Small intestine (tissue), 7 donors: Measurements from ENCODE around the gene NCOA3. TPM values are rescaled to one million over a fixed set of nuclear protein-coding genes. Genes with fewer than 3 reads are reported as not detected.

Experiments used
- DNase-seq, 2 donors: peaks; one replicate each; pipeline versions ENCODE4 v3.0.0 to v3.0.0-alpha.2; 2013
- FAIRE-seq: peaks from 2 replicates; lab custom pipeline; 2012; peaks lifted over from hg19 to GRCh38; lab: Jason Lieb, UNC
- H3K27ac ChIP-seq, 3 donors: one replicate each; pipeline ENCODE4 v1.5.1; 2013; ENCODE audit warnings: low read length in 2 of 3, mild to moderate bottlenecking in 2 of 3, control low read depth in 1 of 3, inconsistent platforms in 1 of 3, low read depth in 1 of 3, moderate library complexity in 1 of 3
- H3K27me3 ChIP-seq, 3 donors: one replicate each; pipeline ENCODE4 v1.6.1; 2013; ENCODE audit warnings: low read length in 3 of 3, inconsistent platforms in 1 of 3; ENCODE audit not compliant: control insufficient read depth in 3 of 3, insufficient read depth in 3 of 3
- H3K36me3 ChIP-seq, 3 donors: one replicate each; pipeline ENCODE4 v1.6.1; 2013; ENCODE audit warnings: low read length in 3 of 3, inconsistent platforms in 1 of 3, low read depth in 1 of 3, mild to moderate bottlenecking in 1 of 3, moderate library complexity in 1 of 3; ENCODE audit not compliant: control insufficient read depth in 3 of 3, insufficient read depth in 2 of 3
- H3K4me1 ChIP-seq, 3 donors: one replicate each; pipeline ENCODE4 v1.6.1; 2013; ENCODE audit warnings: low read length in 2 of 3, inconsistent platforms in 1 of 3, low read depth in 1 of 3, mild to moderate bottlenecking in 1 of 3, moderate library complexity in 1 of 3; ENCODE audit not compliant: control insufficient read depth in 3 of 3, insufficient read depth in 2 of 3
- H3K4me3 ChIP-seq, 3 donors: one replicate each; pipeline ENCODE4 v1.5.1; 2013; ENCODE audit warnings: low read length in 3 of 3, control low read depth in 1 of 3, inconsistent platforms in 1 of 3, low read depth in 1 of 3, mild to moderate bottlenecking in 1 of 3, moderate library complexity in 1 of 3
- H3K9me3 ChIP-seq, 2 donors: one replicate each; pipeline ENCODE4 v1.6.1; 2013; ENCODE audit warnings: low read depth in 1 of 2, low read length in 1 of 2; ENCODE audit not compliant: control insufficient read depth in 2 of 2, insufficient read depth in 1 of 2
- WGBS, 3 donors: extraction: QIAGEN DNeasy Blood & Tissue Kit; methylation state at CpG; one replicate each; pipeline ENCODE4 v1.1.7; 2013; 5-methylcytosine and 5-hydroxymethylcytosine counted together
- polyA plus RNA-seq, 4 donors: library from polyadenylated mRNA; stranded (reverse) in 3 of 4; unstranded in 1 of 4; fragments of 200-250 nt in 3 of 4; fragments of 120-200 nt in 1 of 4; gene quantifications; one replicate each; pipeline versions ENCODE4 v1.2.1 to v1.2.3, GENCODE V29; 2013
- donor health status: healthy with polysubstance abuse.
- donor health status: control.
- donor health status: control.
- donor health status: Bipolar disorder and iron deficiency.
- donor health status: healthy.

The NCOA3 gene
- polyA plus RNA-seq, 4 donors, result 3.4 to 14.9 (median 5.1) TPM

DNA sequence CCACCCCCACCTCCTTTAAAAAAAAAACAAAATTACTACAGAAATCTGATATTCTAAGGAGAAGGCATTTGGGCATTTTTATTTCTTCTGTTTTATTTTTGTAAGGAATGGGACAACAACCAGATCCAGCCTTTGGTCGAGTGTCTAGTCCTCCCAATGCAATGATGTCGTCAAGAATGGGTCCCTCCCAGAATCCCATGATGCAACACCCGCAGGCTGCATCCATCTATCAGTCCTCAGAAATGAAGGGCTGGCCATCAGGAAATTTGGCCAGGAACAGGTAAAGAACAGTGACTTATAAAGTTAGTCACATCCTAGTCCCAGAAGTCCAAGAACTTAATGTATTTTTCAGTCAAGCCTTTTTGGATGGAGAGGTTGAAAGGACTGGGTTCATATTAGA, 150.6 kb downstream of the NCOA3 start:
- Histone ChIP-seq H3K4me1 (no peaks in the 10 kb centered on the region), H3K4me3 (no peak overlapping the region), H3K27me3 (no peaks in the 10 kb centered on the region), H3K9me3 (no peaks in the 10 kb centered on the region), H3K36me3 (peaks cover 9 to 24% (median 21%) of the 10 kb centered on the region in 3 donors), H3K27ac (no peak overlapping the region)
- FAIRE-seq (no peak), DNase-seq (no peak)
- WGBS, 3 donors, result 78 to 85% (median 79%) methylated on average over 3 of the region's 3 CpGs

DNA sequence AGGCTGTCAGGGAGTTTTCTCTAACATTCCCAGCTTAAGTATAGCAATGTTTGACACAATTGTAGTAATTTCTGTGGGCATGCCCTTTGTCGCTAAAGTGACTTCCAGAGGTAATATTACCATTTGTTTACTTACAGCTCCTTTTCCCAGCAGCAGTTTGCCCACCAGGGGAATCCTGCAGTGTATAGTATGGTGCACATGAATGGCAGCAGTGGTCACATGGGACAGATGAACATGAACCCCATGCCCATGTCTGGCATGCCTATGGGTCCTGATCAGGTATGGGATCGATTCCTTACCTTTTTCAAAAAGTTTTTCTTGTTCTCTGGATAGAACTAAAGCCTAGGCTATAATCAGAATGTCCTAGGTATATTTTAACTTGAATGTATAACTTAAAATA, 151.1 kb downstream of the NCOA3 start:
- DNase-seq, result no peak
- Histone ChIP-seq H3K27me3 (no peaks in the 10 kb centered on the region), H3K4me1 (no peaks in the 10 kb centered on the region), H3K27ac (no peak overlapping the region), H3K9me3 (no peaks in the 10 kb centered on the region), H3K4me3 (no peak overlapping the region), H3K36me3 (peaks cover 9 to 24% (median 21%) of the 10 kb centered on the region in 3 donors)
- 95 to 98% (median 98%) methylated on average over 2 of the region's 2 CpGs for WGBS, 3 donors
- FAIRE-seq, result no peak

DNA sequence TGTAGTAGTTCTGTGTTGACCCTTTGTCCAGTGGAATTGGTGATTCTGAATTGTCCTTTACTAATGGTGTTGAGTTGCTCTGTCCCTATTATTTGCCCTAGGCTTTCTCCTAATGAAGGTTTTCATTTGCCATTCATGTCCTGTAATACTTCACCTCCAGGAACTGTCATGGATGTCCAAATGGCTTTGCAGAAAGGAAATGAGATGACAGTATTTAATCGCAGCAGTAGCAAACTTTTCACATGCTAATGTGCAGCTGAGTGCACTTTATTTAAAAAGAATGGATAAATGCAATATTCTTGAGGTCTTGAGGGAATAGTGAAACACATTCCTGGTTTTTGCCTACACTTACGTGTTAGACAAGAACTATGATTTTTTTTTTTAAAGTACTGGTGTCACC, 152.2 kb downstream of the NCOA3 start:
- Histone ChIP-seq H3K4me3 (no peak overlapping the region), H3K36me3 (peaks cover 11 to 19% (median 16%) of the 10 kb centered on the region in 3 donors), H3K4me1 (no peaks in the 10 kb centered on the region), H3K9me3 (no peaks in the 10 kb centered on the region), H3K27me3 (no peaks in the 10 kb centered on the region), H3K27ac (no peak overlapping the region)
- WGBS, 3 donors, result 74 to 91% (median 86%) methylated on average over 2 of the region's 2 CpGs
- DNase-seq, result no peak
- FAIRE-seq, result no peak

DNA sequence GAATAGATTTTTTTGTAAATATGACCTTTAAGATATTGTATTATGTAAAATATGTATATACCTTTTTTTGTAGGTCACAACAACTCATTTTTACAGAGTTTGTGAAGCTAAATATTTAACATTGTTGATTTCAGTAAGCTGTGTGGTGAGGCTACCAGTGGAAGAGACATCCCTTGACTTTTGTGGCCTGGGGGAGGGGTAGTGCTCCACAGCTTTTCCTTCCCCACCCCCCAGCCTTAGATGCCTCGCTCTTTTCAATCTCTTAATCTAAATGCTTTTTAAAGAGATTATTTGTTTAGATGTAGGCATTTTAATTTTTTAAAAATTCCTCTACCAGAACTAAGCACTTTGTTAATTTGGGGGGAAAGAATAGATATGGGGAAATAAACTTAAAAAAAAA, 152.7 kb downstream of the NCOA3 start:
- H3K27me3 ChIP-seq, result no peaks in the 10 kb centered on the region
- FAIRE-seq (no peak), DNase-seq (no peak)
- WGBS, 3 donors, result 91 to 100% (median 93%) methylated on average over 1 of the region's 1 CpG
- H3K27ac ChIP-seq, result no peak overlapping the region
- no peaks in the 10 kb centered on the region for H3K4me1 ChIP-seq
- no peak overlapping the region for H3K4me3 ChIP-seq
- H3K9me3 ChIP-seq, result no peaks in the 10 kb centered on the region
- peaks cover 11 to 17% (median 15%) of the 10 kb centered on the region in 3 donors for H3K36me3 ChIP-seq

DNA sequence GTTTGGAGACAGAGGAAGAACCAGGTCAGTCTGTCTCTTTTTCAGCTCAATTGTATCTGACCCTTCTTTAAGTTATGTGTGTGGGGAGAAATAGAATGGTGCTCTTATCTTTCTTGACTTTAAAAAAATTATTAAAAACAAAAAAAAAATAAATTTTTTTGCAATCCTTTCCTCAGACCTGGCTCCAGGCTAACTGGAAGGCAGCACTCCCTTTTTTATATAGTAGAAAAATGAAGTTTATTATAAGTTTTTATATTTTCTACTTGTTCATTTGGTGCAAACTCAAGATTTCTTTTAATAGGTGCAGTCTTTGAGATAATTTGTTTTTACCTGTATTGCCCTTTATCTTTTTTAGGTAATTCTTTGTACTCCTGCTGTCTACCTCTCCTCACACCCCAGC, 153.9 kb downstream of the NCOA3 start:
- H3K4me3 ChIP-seq, result no peak overlapping the region
- H3K36me3 ChIP-seq, result peaks cover 11 to 15% (median 14%) of the 10 kb centered on the region in 3 donors
- DNase-seq, result no peak
- no peak overlapping the region for H3K27ac ChIP-seq
- no peaks in the 10 kb centered on the region for H3K27me3 ChIP-seq
- no peaks in the 10 kb centered on the region for H3K9me3 ChIP-seq
- FAIRE-seq, result no peak
- H3K4me1 ChIP-seq, result peaks cover 0 to 5% (median 2%) of the 10 kb centered on the region in 3 donors

DNA sequence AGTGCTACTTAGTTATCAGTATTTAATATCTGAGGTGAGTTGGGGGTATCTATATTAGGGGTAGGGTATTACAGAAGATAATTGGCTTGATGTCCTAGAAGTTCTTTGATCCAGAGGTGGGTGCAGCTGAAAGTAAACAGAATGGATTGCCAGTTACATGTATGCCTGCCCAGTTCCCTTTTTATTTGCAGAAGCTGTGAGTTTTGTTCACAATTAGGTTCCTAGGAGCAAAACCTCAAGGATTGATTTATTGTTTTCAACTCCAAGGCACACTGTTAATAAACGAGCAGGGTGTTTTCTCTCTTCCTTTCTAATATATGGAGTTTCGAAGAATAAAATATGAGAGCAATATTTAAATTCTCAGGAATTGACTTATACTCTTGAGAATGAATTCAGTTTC, 154.6 kb downstream of the NCOA3 start:
- no peak overlapping the region for H3K27ac ChIP-seq
- peaks cover 6 to 17% (median 15%) of the 10 kb centered on the region in 3 donors for H3K36me3 ChIP-seq
- peaks cover 0 to 7% (median 3%) of the 10 kb centered on the region in 3 donors for H3K4me1 ChIP-seq
- no peaks in the 10 kb centered on the region for H3K9me3 ChIP-seq
- FAIRE-seq (no peak), DNase-seq (no peak)
- no peaks in the 10 kb centered on the region for H3K27me3 ChIP-seq
- WGBS, 3 donors, result 70 to 91% (median 80%) methylated on average over 2 of the region's 2 CpGs
- H3K4me3 ChIP-seq, result no peak overlapping the region

DNA sequence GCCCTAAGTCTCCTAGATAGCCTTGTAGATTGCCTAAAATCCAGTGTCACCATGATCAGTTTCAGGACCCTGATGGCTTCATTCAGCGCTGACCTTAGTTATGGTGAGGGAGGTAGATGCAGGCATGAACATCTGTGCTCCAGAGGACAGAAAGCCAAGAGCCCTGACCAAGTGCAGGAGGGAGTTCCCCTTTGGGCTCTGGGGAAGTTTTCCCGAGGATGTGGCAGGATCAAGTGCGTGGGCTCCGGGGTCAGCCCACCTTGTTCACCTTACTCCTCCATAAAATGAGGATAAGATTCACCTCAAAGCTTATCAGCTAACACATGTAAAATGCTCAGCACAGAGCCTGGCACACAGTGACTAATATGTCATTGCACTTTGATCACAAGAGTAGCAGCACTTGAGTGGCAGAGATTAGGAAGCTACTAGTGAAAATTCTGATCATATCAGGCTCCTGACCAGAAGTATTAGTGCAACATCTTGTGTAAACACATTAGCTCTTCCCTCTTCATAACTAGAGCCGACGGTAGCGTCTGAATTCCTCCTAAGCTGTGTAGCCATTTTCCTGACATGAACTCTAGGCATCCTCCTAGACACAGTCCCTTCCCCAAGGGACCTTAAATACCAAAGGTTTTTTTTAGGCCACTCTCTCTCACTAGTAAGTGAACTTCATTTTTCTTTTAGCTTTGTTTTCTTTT, 158.4 kb downstream of the NCOA3 start:
- DNase-seq (peak; percentile 52 to 88), FAIRE-seq (no peak)
- Histone ChIP-seq H3K4me1 (peaks cover 0 to 7% (median 3%) of the 10 kb centered on the region in 3 donors), H3K36me3 (peaks cover 0 to 38% (median 2%) of the 10 kb centered on the region in 3 donors), H3K27ac (no peak overlapping the region), H3K9me3 (no peaks in the 10 kb centered on the region), H3K4me3 (no peak overlapping the region), H3K27me3 (no peaks in the 10 kb centered on the region)
- 23 to 51% (median 40%) methylated on average over 7 of the region's 7 CpGs for WGBS, 3 donors

DNA sequence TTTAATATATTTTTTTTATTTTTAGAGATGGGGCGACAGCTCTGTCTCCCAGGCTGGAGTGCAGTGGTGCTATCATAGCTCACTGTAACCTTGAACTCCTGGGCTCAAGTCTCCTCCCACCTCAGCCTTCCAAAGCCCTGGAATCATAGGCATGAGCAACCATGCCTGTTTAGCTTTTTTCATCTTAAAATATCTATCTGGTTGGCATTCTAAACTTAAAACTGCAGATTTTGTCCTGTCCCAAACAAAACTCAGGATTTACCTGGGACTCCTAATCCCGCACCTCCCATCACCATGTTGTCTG, 158.9 kb downstream of the NCOA3 start:
- H3K4me3 ChIP-seq, result no peak overlapping the region
- DNase-seq (no peak), FAIRE-seq (no peak)
- no peaks in the 10 kb centered on the region for H3K27me3 ChIP-seq
- no peaks in the 10 kb centered on the region for H3K9me3 ChIP-seq
- WGBS, 3 donors, result 82 to 87% (median 83%) methylated on average over 2 of the region's 2 CpGs
- no peak overlapping the region for H3K27ac ChIP-seq
- H3K36me3 ChIP-seq, result peaks cover 0 to 43% (median 2%) of the 10 kb centered on the region in 3 donors
- peaks cover 0 to 7% (median 3%) of the 10 kb centered on the region in 3 donors for H3K4me1 ChIP-seq
